Measurements from ENCODE around the gene FJX1. TPM values are rescaled to one million over a fixed set of nuclear protein-coding genes. Genes with fewer than 3 reads are reported as not detected.

The FJX1 gene
- polyA plus RNA-seq, 3 donors: 0.05 TPM; not detected in 2

DNA sequence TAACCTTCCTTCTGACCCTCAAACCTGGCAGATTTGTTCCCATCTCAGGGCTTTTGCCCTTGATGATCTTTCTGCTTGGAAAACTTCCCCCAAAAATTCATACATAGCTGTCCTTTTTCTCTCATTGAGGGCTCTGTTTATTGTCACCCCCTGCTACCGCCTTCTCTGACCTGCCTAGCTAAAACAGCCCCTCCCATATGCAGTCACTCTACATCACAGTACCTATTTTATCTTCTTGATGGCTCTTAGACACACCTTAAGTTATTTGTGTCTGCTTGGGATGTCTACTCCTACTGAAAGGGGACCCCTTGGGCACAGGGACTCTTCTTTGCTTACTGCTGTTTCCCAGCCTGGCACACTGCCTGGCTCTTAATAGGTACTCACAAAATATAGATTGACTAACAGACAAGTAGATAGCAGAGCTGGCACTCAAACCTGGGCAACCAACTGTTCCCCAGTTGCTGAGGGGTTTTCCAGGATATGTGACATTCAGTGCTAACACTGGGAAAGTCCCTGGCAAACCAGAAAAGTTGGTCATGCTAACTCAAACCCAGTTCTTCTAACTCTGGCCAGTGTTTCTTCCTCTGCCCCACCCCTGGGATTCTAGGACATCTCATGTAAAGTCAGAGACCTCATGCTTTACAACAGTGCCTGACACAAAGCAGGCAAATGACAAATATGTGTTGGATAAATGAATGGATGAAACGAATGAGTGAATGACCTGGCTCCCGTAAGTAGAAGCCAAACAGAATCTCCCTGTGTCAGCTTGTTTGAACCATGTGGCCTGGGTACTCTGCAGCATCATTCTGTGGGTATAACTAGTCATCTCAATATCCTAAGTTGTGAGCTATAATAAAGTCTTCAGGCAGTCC lies 19.8 kb upstream of the FJX1 start:
- H3K4me3 Mint-ChIP-seq: no peak overlapping the region
- H3K9me3 Mint-ChIP-seq: peaks cover 0 to 2% (median 0%) of the 10 kb centered on the region in 7 donors
- no peaks in the 10 kb centered on the region for H3K4me1 ChIP-seq (ENCODE audit: control insufficient read depth in 1 of 2, insufficient read depth in 2 of 2, low read length in 2 of 2)
- no peaks in the 10 kb centered on the region for H3K4me1 Mint-ChIP-seq
- no peaks in the 10 kb centered on the region for H3K9me3 ChIP-seq (replicated peaks in 1 of 2; ENCODE audit: control insufficient read depth in 1 of 2, insufficient read depth in 1 of 2, low read length in 2 of 2)
- no peaks in the 10 kb centered on the region for H3K79me2 ChIP-seq (ENCODE audit: insufficient read depth, low read length)
- intact Hi-C loops (cut with micrococcal nuclease): no loop called here
- no peak overlapping the region for H3K9ac ChIP-seq (ENCODE audit: insufficient read depth, low read length, poor library complexity, severe bottlenecking)
- peaks cover 7 to 17% (median 12%) of the 10 kb centered on the region in 3 donors for H3K27me3 Mint-ChIP-seq (ENCODE audit: low read depth in 3 of 3)
- no peaks in the 10 kb centered on the region for H4K20me1 ChIP-seq (ENCODE audit: insufficient read depth, low read length)
- no peak overlapping the region for H3K27ac ChIP-seq (ENCODE audit: low read depth in 1 of 2, low read length in 2 of 2)
- no peak overlapping the region for H3K4me2 ChIP-seq (replicated peaks; ENCODE audit: extremely low read depth, low read length, poor library complexity, severe bottlenecking)
- H3K36me3 Mint-ChIP-seq: no peaks in the 10 kb centered on the region
- DNase-seq: peak in 1 of 3 donors; percentile 34
- TF ChIP-seq, protein P1, sequence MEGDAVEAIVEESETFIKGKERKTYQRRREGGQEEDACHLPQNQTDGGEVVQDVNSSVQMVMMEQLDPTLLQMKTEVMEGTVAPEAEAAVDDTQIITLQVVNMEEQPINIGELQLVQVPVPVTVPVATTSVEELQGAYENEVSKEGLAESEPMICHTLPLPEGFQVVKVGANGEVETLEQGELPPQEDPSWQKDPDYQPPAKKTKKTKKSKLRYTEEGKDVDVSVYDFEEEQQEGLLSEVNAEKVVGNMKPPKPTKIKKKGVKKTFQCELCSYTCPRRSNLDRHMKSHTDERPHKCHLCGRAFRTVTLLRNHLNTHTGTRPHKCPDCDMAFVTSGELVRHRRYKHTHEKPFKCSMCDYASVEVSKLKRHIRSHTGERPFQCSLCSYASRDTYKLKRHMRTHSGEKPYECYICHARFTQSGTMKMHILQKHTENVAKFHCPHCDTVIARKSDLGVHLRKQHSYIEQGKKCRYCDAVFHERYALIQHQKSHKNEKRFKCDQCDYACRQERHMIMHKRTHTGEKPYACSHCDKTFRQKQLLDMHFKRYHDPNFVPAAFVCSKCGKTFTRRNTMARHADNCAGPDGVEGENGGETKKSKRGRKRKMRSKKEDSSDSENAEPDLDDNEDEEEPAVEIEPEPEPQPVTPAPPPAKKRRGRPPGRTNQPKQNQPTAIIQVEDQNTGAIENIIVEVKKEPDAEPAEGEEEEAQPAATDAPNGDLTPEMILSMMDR (IDR thresholded peaks at IDR 0.05): no peak
- no peak overlapping the region for H3K27ac Mint-ChIP-seq
- no peak overlapping the region for H2AFZ ChIP-seq (ENCODE audit: insufficient read depth, low read depth, low read length, poor library complexity, severe bottlenecking)
- no peak overlapping the region for H3K4me3 ChIP-seq (replicated peaks in 1 of 3; ENCODE audit: low read depth in 2 of 3, low read length in 3 of 3)
- 82% methylated on average over 2 of the region's 3 CpGs for WGBS (ENCODE audit: insufficient coverage)
- H3K36me3 ChIP-seq (replicated peaks in 1 of 2; ENCODE audit: control insufficient read depth in 1 of 2, insufficient read depth in 2 of 2, low read length in 2 of 2): no peaks in the 10 kb centered on the region
- H3K27me3 ChIP-seq (ENCODE audit: control insufficient read depth in 2 of 2, insufficient read depth in 2 of 2, low read length in 2 of 2): peaks cover 3 to 9% of the 10 kb centered on the region in 2 donors

DNA sequence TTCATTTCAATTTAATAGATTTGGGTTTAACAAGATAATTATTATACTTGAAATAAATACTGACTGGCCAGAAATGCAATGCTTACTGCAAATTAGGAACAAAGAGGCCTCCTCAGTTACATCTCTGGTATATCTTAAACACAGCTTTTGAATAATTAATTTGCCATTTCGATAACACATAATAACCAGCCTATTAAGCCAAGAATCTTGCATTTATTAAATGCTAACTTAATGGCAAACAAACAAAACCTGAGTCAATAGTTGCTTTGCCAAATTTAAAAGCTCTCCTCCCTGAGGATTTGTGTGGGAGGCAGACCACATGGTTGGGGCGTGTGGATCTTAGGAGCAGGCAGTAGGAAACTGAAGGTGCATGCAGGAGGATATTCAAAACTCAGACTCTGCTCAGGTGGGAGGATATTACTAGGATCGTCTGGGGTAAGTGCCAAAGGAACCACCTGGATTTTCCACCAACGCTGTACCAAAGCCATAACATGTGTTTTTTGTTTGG lies 17.9 kb upstream of the FJX1 start:
- Histone ChIP-seq H4K20me1 (ENCODE audit: insufficient read depth, low read length) (no peaks in the 10 kb centered on the region), H3K9ac (ENCODE audit: insufficient read depth, low read length, poor library complexity, severe bottlenecking) (no peak overlapping the region), H3K27me3 (ENCODE audit: control insufficient read depth in 2 of 2, insufficient read depth in 2 of 2, low read length in 2 of 2) (peaks cover 3 to 9% of the 10 kb centered on the region in 2 donors), H3K4me2 (replicated peaks; ENCODE audit: extremely low read depth, low read length, poor library complexity, severe bottlenecking) (no peak overlapping the region), H3K9me3 (replicated peaks in 1 of 2; ENCODE audit: control insufficient read depth in 1 of 2, insufficient read depth in 1 of 2, low read length in 2 of 2) (no peaks in the 10 kb centered on the region), H3K27ac (ENCODE audit: low read depth in 1 of 2, low read length in 2 of 2) (no peak overlapping the region), H3K4me3 (replicated peaks in 1 of 3; ENCODE audit: low read depth in 2 of 3, low read length in 3 of 3) (no peak overlapping the region), H3K4me1 (ENCODE audit: control insufficient read depth in 1 of 2, insufficient read depth in 2 of 2, low read length in 2 of 2) (no peaks in the 10 kb centered on the region), H2AFZ (ENCODE audit: insufficient read depth, low read depth, low read length, poor library complexity, severe bottlenecking) (no peak overlapping the region), H3K79me2 (ENCODE audit: insufficient read depth, low read length) (no peaks in the 10 kb centered on the region), H3K36me3 (replicated peaks in 1 of 2; ENCODE audit: control insufficient read depth in 1 of 2, insufficient read depth in 2 of 2, low read length in 2 of 2) (no peaks in the 10 kb centered on the region)
- Mint-ChIP-seq H3K9me3 (peaks cover 0 to 4% (median 0%) of the 10 kb centered on the region in 7 donors), H3K27ac (no peak overlapping the region), H3K4me1 (no peaks in the 10 kb centered on the region), H3K27me3 (ENCODE audit: low read depth in 3 of 3) (peaks cover 7 to 17% (median 15%) of the 10 kb centered on the region in 3 donors), H3K36me3 (no peaks in the 10 kb centered on the region), H3K4me3 (no peak overlapping the region)
- 97% methylated on average over 3 of the region's 4 CpGs for WGBS (ENCODE audit: insufficient coverage)
- DNase-seq: no peak
- intact Hi-C loops (cut with micrococcal nuclease): no loop called here
- TF ChIP-seq, protein P1 (IDR thresholded peaks at IDR 0.05): no peak

All from CD14-positive monocyte (primary cell).